HG02981 (cell line): ENCODE results near the gene TECPR2.

Experiments used
- ATAC-seq: cut with Tn5 transposase; IDR thresholded peaks from one replicate; pipeline ENCODE4 v1.9.1; 2021; ENCODE audit warnings: mild to moderate bottlenecking, moderate library complexity; ENCODE audit not compliant: unreplicated experiment

Gene TECPR2

DNA sequence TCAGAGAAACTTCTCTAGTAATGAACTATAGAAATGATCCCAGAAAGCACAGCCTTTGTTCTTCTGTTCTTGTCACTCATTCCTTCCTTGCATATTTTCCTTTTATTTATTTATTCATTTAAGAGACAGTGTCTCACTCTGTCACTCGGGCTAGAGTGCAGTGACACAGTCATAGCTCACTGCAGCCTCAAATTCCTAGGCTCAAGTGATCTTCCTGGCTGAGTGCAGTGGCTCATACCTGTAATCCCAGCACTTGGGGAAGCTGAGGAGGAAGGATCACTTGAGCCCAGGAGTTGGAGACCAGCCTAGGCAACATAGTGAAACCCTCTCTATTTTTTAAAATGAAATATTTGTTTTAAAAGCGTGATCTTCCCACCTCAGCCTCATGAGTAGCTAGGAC is 11.5 kb downstream of the TECPR2 start:
- ATAC-seq = no peak

DNA sequence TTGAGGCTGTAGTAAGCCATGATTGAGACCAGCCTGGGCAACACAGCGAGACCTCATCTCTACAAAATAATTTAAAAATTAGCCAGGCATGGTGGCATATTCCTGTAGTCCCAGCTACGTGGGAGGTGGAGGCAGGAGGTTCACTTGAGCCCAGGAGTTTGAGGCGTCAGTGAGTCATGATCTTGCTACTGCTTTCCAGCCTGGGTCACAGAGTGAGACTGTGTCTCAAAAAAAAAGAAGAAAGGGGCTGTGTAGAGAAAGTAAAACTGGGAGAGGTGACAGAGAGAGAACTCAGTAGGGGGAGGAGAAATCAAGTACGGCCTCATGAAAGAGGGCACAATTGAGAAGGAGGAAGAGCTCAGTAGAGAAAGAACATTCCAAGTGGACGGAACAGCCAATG is 12.4 kb downstream of the TECPR2 start:
- no peak for ATAC-seq

DNA sequence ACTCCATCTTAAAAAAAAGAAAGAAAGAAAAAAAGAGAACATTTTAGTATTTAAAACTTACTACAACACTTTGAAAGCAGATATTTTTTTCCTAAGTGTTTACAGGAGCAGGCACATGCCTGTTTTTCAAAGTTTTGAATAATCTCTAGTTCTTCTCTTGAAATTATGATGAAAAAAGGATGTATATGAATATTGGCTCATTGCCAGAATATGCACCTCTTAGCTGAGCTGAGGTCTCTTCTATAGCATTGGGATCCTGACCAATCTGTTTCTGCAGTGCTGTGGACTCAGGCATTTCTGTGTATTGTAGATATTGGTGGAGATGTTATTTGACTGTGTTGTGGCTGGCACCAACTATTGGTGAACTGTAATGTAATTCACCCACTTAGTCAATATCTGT is 15.0 kb downstream of the TECPR2 start:
- ATAC-seq = no peak

DNA sequence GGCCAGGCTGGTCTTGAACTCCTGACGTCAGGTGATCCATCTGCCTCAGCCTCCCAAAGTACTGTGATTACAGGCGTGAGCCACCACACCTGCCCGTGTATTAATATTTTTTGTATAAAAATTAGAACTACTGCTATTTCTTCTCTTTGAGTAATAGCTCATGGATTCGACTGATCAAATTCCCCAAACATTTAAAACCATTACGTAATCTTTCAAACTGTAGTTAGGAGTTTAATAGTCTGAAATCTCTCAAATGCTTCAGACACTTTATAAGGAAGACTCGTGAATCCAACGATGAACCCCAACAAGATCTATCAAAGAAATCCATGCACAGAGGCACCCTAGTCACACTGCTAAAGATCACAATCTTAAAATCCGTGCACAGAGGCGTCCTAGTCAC is 16.1 kb downstream of the TECPR2 start:
- no peak for ATAC-seq

DNA sequence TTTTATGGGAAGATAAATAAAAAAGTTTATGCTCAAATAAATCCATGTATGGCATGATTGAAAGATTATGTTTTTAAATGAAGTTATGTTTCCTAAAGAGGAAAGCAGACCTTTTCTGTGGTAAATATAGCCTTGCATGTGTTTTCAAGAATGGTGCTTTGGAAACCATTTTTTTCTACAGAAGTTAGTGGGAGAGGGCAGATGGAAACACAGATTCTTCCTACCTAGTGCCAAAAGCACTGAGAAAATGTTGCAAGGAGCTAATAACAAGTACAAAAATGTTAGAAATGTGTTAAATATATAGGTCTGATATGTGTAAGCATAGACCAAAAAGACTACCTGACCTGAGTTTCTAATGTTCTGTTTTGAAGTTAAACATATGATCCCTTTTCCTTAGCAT is 24.3 kb downstream of the TECPR2 start:
- no peak for ATAC-seq

DNA sequence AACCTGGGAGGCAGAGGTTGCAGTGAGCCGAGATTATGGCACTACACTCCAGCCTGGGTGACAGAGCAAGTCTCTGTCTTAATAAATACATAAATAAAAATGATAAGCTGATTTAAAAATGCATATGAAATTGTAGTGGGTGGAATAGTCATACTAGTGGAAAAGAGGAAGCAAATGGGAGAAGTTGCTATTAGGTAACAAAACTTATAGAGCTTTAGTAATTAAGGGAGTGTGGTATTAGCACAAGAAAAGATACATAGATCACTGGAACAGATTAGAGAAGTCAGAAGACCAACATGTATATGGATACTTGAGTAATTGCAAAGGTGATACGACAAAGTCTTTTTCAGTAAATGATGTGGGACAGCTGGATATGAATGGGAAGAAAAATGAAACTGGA is 26.5 kb downstream of the TECPR2 start:
- ATAC-seq = no peak

DNA sequence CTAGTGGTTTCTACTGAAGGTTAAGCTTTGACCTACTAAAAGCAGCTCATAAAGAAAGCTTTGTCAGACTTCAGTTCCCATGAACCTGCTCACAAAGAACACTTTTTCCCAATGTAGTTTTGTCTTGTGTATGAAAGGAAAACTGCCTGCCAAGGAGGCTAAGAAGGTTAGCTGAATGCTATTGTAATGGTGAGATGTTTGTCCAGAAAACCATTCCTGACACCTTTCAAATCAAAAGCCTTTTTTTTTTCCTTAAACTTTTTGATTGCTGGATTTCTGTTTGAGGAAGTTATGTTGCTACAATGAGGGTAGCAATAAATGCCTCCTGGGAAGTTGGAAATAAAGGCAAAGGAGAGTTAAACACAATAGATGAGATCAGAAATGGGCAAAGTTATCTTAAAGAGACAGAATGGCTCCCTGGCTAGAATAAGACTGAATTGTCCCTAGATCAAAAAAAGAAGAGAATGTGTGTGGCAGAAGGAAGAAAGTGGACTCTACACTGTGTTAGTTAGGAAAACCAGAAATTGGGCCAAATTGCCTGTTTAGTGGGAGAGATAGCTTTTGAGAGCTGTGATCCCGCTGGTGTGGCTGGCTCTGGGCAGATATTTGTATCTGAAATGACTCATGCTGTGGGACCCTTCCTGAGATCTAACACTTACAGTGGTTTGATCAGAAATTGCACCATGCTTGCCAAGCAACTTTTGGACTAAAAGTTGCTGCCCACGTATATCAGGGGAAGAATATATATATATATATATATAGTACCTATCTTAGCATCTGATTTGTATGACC is 27.5 kb downstream of the TECPR2 start:
- ATAC-seq = no peak

DNA sequence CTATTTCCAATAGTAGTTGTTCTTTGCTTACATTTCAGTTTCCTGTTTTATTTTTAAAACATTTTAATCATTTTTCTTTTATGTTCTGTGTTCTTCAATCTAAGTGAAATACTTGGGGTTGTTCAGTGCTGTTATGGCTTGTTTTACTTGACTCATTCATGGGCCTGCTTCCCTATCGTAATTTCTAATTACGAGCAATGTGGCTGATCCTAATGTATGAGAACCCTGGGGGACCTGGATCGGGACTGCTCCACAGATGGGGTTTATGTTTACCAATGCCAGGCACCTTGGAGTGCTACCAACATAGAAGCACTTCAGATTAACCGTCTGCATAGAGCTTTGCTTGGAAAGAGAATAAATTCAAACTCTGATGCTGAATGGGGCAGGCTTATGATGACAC is 29.8 kb downstream of the TECPR2 start:
- no peak for ATAC-seq

DNA sequence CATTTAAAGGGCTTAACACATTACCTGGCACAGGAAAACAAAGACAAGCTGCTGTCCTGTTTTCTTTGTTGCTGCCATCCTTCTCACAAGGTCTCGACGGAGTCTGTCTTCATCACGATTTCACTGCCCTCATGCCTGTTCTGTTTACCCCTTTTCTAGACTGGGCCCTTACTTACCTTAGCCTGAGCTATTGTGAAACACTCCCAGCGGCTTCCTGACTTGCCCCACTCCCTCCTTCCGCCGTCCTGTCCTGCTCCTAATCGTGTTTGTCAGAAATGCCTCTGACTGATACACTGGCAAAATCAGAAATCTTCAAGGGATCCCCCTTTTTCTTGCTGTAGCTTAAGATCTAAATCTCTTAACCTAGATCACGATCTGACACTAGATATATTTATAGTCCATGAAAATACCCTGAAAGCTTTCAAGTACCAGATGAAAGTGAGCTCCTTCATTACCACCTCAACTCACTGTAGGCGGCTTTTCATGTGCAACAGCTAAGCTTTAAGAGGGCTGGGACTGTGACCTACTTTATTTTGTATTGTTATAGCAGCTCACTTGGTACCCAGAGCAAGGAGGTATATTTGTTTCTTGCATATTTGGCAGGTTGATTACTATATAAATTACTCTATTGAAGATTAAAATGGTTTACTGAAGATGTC is 32.1 kb downstream of the TECPR2 start:
- ATAC-seq = no peak

DNA sequence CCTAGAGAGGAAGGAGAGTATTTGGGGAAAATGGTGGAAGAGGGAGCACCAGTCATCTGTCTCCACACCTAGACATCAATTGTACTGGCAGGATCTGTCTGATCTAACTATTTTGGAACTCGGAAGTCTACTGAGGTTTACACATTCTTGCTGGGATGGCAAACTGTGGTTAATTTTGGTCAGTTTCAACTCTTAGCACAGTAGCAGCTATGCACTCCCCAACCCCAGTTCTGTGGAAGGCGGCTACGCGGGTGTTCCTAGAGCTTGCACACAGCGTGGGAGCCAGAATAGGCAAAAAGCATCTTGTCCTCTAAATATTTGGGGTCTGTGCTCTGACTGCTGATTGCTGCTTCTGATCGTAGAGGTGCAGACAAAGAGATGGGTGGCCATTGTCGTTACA is 33.8 kb downstream of the TECPR2 start:
- ATAC-seq = no peak

DNA sequence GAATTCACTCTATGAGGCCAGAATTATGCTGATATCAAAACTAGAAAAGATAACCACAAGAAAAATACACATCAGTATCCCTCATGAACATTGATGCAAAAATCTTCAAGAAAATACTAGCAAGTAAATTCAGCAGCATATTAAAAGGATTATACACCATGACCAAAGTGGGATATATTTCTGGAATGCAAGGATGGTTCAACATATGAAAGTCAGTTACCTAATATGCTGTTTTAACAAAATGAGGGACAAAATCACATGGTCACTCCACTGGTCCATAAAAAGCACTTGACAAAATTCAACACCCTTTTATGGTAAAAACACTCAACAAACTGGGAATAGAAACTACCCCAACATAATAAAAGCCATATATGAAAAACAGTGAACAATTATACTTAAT is 40.3 kb downstream of the TECPR2 start:
- ATAC-seq = no peak

DNA sequence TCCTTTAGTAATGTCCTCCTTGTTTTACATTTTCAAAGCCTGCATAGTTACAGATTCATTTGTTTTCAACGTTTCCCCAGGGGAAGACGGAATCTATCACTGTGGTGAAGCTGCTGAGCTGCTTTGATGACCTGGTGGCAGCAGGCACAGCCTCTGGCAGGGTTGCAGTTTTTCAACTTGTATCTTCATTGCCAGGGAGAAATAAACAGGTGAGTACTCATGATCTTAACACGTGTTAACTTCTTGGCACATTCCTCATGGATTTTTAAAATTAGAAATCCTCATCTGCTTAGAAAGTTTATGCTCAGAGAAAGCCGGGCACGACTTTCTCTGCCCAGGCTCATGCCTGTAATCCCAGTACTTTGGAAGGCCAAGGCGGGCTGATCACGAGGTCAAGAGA is 44.5 kb downstream of the TECPR2 start:
- ATAC-seq = no peak

DNA sequence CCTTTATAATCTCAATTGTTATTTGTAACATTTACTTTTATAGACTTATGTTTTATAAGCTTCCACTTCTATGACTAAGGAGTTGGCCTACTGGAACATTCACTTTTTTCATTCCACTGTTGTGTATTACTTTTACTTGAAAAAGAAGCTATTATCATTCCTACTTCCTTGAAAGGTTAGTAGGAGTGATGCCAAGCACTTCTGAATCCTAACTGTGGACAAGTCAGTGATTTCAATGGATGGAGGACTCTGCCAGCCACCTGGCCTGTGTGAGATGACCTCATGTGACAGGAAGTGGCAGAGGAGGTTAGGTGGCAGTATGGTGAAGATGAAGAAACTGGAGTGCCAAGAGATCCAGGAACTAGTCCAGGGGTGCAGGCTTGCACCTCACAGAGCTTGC is 46.0 kb downstream of the TECPR2 start:
- ATAC-seq = no peak

DNA sequence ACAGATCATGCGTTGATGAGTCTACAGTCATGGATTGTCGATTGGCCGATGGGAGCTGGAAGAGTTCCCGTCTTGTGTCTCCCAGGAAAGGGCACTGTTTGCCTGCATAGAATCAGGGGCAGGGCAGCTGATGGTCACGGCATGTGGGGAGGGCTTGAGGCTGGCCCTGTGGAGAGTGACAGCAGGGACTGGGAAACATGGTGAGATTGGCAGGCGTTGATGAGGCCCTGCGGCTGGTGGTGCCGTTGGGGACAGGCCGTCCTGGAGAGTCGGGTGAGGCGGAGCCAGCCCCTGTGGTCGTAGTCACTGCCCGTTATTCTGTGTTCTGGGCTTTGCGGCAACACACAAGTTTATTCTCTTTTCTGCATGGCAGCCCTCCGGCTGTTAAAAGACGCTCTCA is 52.9 kb downstream of the TECPR2 start:
- ATAC-seq = no peak

DNA sequence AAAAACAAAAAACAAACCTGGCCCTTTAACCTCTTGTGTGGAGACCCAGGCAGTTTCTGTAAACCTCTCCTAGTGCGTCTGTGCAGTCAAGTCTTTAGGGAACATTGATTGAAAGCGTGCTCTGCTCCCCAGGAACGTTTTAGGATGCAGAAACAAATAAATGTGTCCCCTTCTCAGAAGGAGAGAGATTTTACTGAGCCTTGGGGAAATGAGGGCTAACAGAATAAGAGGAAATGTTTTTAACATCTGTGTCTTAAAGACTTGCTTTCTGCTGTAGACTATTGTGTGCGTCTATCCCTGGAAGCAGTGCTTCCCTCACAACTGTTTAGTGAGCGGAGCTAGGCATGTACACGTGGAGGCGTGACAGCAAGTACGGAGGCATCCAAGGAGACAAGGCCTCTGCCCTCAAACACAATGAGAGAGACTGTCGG is 54.3 kb downstream of the TECPR2 start:
- no peak for ATAC-seq

DNA sequence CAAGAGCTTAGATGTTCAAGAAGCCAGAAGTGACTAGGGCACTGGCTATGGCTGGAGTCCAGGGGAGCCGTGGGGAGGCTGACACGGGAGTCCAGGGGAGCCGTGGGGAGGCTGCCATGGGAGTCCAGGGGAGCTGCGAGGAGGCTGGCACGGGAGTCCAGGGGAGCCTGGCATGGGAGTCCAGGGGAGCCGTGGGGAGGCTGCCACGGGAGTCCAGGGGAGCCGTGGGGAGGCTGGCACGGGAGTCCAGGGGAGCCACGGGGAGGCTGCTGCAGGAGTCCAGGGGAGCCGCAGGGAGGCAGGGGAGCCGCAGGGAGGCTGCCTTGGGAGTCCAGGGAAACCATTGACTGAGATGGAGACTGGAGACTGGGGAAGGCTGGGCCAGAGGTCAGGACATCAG is 54.9 kb downstream of the TECPR2 start:
- ATAC-seq = no peak

DNA sequence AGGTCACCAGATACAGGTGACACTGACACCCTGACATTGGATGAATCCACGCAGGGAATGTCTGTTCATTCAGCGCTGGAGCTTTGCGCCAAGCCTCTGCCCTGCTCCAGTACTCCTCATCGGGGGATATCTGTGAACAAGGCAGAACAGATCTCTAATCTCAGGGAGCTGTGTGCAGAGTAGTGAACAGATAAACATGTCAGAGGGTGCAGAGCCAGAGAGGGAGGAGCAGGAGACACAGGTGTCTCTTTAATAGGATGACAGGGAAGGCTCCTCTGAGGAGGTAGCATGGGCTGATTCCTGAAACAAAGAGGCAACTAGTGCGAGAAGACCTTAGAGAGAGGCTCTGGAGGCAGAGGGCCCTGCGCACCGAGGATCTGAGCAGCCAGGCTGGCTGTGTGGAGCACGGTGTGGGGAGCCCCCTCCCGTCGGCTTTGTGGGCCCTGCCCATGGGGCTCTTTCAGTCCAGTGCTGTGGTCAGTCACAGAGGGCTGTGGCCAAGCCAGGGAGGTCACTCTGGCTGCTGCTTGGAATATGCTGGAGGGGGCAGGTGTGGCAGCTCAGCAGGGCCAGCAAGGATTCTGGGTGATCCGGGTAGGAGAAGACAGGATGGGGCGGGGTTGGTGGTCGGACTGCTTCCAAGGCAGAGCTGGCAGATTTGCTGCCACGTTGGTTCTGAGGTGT is 55.6 kb downstream of the TECPR2 start:
- no peak for ATAC-seq

DNA sequence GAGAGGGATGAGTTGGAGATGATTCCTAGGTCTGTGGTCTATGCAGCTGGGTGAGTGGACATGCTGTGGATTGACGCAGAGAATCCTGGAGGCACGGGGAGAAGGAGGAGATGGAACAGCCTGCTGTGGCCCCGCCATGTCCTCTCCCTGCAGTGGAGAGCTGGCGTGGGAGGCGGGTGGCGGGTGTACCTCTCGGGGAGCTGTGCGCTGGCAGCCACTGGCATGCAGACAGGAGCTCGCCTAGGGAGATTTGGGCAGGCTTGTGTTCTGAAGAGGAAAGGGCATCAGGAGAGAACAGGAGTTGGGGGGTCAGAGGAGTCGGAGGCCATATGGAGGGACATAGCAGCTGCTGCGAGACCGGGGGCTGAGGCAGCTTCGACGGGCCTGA is 56.1 kb downstream of the TECPR2 start:
- ATAC-seq = no peak

DNA sequence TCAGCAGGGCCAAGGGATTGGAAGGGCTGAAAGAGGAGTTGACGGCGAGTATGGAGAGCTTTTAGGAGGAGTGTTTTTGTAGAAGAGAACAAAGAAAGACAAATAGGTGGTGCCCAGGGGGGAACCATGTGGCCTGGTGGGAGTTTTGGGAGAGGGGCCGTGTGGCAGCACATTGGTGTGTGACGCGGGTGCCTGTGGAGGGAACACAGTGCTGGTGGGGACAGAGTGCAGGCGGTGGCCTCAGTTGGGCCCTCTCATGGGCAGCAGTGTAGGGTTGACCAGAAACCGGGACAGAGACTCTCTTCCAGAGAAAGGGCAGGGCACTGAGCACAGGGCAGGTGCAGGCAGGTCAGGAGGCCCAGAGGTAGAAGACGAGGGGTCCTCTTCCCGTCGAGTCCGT is 56.5 kb downstream of the TECPR2 start:
- ATAC-seq = no peak

DNA sequence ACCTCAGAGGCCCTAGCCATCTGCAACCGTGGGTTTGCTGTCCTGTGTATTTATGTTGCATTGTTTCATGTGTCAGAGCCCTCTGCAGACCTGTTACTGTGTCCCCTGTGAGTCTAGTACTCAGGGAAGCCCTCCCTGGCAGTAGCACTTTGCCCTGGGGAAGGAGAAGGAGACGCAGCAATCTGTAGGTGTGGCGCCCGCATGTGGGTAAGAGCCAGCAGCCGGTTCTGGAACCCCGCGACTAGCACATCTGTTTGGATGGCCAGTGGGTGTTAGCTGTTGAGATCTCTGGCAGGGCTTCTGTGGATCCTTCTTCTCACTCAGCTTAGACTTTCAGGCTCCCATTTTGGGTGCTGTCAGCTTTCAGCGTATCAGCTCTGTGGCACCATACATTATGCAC is 57.0 kb downstream of the TECPR2 start:
- no peak for ATAC-seq

DNA sequence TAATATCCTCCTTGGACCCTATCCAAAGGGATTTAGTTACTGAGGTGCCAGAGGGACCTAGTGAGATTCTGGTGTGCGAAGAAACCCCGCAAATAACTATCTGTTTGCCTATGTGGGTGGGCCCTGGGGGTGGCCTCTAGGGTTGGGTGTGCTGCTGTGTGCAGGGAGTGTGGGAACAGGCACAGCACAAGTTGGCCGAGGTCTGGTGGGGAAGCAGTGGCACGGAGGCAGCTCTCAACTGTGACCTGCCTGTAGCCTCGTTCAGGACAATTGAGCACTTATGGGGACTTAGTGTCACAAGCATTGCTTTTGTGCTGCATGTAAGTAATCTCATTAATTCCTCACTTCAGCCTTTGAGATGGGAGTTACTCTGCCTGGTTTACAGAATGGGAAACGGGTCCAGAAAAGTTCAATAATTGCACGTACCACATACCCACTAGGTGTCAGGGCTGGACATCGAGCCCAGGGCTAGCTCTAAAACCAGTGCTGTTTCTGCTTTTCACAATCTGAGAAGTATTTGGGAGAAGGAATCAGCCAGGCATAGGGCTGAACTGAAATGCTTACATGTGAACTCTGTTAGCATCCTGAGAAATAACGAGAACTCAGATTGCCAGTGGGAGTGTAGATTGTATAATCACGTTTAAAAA is 58.8 kb downstream of the TECPR2 start:
- ATAC-seq = no peak

DNA sequence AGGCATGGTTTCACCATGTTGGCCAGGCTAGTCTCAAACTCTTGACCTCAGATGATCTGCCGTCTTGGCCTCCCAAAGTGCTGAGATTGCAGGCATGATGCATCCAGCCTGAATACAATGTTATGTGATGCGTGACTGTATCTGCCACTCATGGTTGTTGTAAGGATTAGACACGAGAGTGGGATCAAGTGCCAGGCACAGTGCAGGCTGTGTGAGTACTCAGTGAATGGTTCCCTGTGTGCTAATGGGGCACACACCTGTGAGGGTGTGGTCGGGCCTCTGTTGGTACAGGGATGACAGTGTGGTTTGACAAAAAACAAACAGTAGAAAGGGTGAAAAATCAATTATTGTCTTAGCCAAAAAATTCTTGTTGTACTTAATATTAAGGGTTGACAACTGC is 61.8 kb downstream of the TECPR2 start:
- no peak for ATAC-seq
